Measurements from ENCODE around the gene TMCO5A. TPM values are rescaled to one million over a fixed set of nuclear protein-coding genes. Genes with fewer than 3 reads are reported as not detected.

Gene TMCO5A
- total and polyA plus RNA-seq, 7 experiments from 2014 or later, result not detected

DNA sequence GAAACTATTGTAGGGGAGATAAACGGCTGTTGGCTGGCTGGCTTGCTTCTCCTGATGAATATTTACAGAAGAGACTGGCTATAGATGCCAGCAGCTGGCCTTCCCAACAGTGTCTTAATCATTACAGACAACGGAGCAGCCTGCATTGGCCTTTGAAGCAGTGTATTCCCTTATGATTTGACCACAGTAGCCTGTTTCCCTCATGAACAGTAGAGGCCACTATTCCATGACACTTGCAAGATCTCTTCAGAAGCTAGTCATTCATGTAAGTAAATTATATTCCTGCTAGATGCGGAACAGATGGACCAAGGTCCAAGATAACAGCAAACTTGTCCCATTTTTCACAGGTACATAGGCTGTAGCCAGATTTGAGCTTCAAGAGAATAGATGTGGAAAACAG, 47.3 kb downstream of the TMCO5A start:
- Histone ChIP-seq H3K27ac (ENCODE audit: low read depth, low read length) (no peak overlapping the region), H3K9me3 (ENCODE audit: control insufficient read depth in 2 of 3, low read length in 3 of 3) (no peaks in the 10 kb centered on the region), H3K4me3 (ENCODE audit: low read length) (no peak overlapping the region), H3K27me3 (ENCODE audit: control insufficient read depth in 2 of 2, insufficient read depth in 2 of 2, low read length in 2 of 2) (no peaks in the 10 kb centered on the region), H3K36me3 (ENCODE audit: control insufficient read depth in 2 of 3, insufficient read depth in 3 of 3, low read length in 3 of 3) (no peaks in the 10 kb centered on the region), H3K4me1 (ENCODE audit: control insufficient read depth in 2 of 2, insufficient read depth in 2 of 2, low read length in 2 of 2) (no peaks in the 10 kb centered on the region)
- H3K27me3 Mint-ChIP-seq, result peaks cover 6 to 12% (median 6%) of the 10 kb centered on the region in 5 donors
- ChIA-PET CTCF (no interaction called here), POLR2A (no interaction called here)
- H3K4me1 Mint-ChIP-seq, result no peaks in the 10 kb centered on the region
- H3K36me3 Mint-ChIP-seq, result no peaks in the 10 kb centered on the region
- peaks cover 0 to 6% (median 0%) of the 10 kb centered on the region in 11 donors for H3K9me3 Mint-ChIP-seq
- no peak overlapping the region for H3K27ac Mint-ChIP-seq
- H3K4me3 Mint-ChIP-seq, result no peak overlapping the region
- intact Hi-C loops (cut with micrococcal nuclease), result no loop called here
- ATAC-seq (no peak), DNase-seq (no peak)

DNA sequence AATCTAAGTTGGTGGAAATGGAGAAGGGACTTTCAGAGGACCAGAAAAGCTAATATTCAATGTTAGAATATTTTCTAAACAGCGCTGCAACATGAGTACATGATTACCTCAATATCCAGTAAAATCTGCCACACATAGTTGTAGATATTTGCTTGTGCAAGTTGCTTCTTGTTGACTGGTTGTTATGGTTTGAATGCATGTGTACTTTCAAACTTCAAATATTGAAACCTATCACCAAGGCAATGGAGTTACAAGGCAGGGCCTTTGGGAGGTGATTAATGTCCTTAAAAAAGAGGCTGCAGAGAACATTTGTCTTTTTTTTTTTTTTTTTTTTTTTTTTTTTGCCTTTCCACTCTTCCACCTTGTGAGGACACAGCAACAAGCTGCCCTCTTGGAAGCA, 49.9 kb downstream of the TMCO5A start:
- Mint-ChIP-seq H3K9me3 (peaks cover 0 to 12% (median 8%) of the 10 kb centered on the region in 11 donors), H3K36me3 (no peaks in the 10 kb centered on the region), H3K4me1 (no peaks in the 10 kb centered on the region), H3K27ac (no peak overlapping the region), H3K4me3 (no peak overlapping the region), H3K27me3 (peaks cover 0 to 13% (median 3%) of the 10 kb centered on the region in 5 donors)
- Histone ChIP-seq H3K27ac (ENCODE audit: low read depth, low read length) (no peak overlapping the region), H3K27me3 (ENCODE audit: control insufficient read depth in 2 of 2, insufficient read depth in 2 of 2, low read length in 2 of 2) (no peaks in the 10 kb centered on the region), H3K36me3 (ENCODE audit: control insufficient read depth in 2 of 3, insufficient read depth in 3 of 3, low read length in 3 of 3) (no peaks in the 10 kb centered on the region), H3K9me3 (ENCODE audit: control insufficient read depth in 2 of 3, low read length in 3 of 3) (no peaks in the 10 kb centered on the region), H3K4me1 (ENCODE audit: control insufficient read depth in 2 of 2, insufficient read depth in 2 of 2, low read length in 2 of 2) (no peaks in the 10 kb centered on the region), H3K4me3 (ENCODE audit: low read length) (no peak overlapping the region)
- intact Hi-C loops (cut with micrococcal nuclease), result no loop called here
- ChIA-PET CTCF (no interaction called here), POLR2A (no interaction called here)
- ATAC-seq (no peak), DNase-seq (no peak)

DNA sequence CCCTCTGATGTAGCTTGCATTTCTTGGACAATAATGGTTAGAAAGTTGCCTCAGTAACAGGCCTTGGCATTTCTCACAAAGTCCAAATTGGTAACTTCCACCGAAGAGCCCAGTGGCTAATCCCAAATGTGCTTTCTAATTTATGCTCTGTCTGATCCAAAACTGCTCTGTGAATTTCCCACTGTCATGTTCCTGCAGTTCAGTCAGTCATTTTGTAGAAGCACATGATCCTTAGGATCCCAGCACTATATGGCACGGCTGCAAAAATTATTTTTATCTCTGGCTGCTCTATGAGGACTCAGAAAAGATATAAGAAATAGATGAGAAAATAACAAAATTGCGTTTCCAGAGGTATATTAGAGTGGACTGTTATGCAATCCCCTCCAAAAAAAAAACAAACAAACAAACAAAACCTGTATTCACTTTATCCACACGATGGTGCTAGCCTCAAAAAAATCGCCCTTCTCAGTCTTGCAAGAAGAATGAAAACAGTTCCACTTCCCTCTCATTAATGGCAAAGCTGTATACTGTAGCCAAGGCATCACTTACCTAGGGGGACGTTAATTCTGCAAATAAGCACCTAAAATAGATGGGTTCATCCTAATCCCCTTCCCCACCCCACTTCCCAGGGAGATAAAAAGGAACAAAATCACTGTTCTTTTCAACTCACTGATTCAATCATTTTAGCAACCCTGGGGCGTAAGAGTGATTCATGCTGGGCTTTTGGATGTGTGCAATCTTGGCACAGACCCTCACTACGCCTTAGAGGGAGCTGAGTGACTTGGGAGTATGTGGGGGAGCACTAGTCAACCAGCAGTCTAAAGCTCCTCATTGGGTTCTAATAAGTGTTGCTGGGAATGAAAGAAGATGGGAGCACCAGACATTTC, 61.3 kb downstream of the TMCO5A start:
- Mint-ChIP-seq H3K4me3 (no peak overlapping the region), H3K4me1 (no peaks in the 10 kb centered on the region), H3K9me3 (peaks cover 0 to 19% (median 6%) of the 10 kb centered on the region in 11 donors), H3K27me3 (peaks cover 2 to 28% (median 13%) of the 10 kb centered on the region in 5 donors), H3K27ac (no peak overlapping the region), H3K36me3 (no peaks in the 10 kb centered on the region)
- CTCF ChIA-PET, result no interaction called here
- Histone ChIP-seq H3K9me3 (ENCODE audit: control insufficient read depth in 2 of 3, low read length in 3 of 3) (no peaks in the 10 kb centered on the region), H3K36me3 (ENCODE audit: control insufficient read depth in 2 of 3, insufficient read depth in 3 of 3, low read length in 3 of 3) (no peaks in the 10 kb centered on the region), H3K27me3 (ENCODE audit: control insufficient read depth in 2 of 2, insufficient read depth in 2 of 2, low read length in 2 of 2) (no peaks in the 10 kb centered on the region), H3K27ac (ENCODE audit: low read depth, low read length) (no peak overlapping the region), H3K4me3 (ENCODE audit: low read length) (no peak overlapping the region), H3K4me1 (ENCODE audit: control insufficient read depth in 2 of 2, insufficient read depth in 2 of 2, low read length in 2 of 2) (no peaks in the 10 kb centered on the region)
- DNase-seq (no peak), ATAC-seq (no peak)
- POLR2A ChIA-PET, result no interaction called here
- intact Hi-C loops (cut with micrococcal nuclease), result loop anchor here (2.0 to 5.0 kb wide), 2 partner anchors 395 to 397 kb away; no protein-coding TSS in a partner anchor

All from naive thymus-derived CD4-positive, alpha-beta T cell (primary cell).